Osteoblast (primary cell): ENCODE measurements around the gene C2CD2. TPM values are rescaled to one million over a fixed set of nuclear protein-coding genes. Genes with fewer than 3 reads are reported as not detected.

Experiments
- DNase-seq: peaks from one replicate; pipeline ENCODE4 v3.0.0; 2011; ENCODE audit warnings: low spot score, mixed read lengths; ENCODE audit not compliant: insufficient read length; ENCODE audit errors: missing footprints
- H2AFZ ChIP-seq: 2 replicates; pipeline ENCODE4 v1.6.0; 2011; ENCODE audit warnings: mild to moderate bottlenecking, low read length
- H3K27ac ChIP-seq: 2 replicates; pipeline ENCODE4 v1.5.1; 2011; ENCODE audit warnings: mild to moderate bottlenecking, low read depth, low read length, moderate library complexity
- H3K27me3 ChIP-seq: 2 replicates; pipeline ENCODE4 v1.6.0; 2012; ENCODE audit warnings: mild to moderate bottlenecking, control low read depth, inconsistent platforms, low read length, moderate library complexity; ENCODE audit not compliant: insufficient read depth
- H3K36me3 ChIP-seq: 2 replicates; pipeline ENCODE4 v1.5.1; 2011; ENCODE audit warnings: mild to moderate bottlenecking, low read length, control low read depth, moderate library complexity; ENCODE audit not compliant: insufficient read depth
- H3K4me1 ChIP-seq: 2 replicates; pipeline ENCODE4 v1.5.1; 2011; ENCODE audit warnings: mild to moderate bottlenecking, low read length, control low read depth, moderate library complexity; ENCODE audit not compliant: insufficient read depth
- H3K4me2 ChIP-seq: 2 replicates; pipeline ENCODE4 v1.6.0; 2011; ENCODE audit warnings: mild to moderate bottlenecking, low read length; ENCODE audit not compliant: insufficient read depth
- H3K4me3 ChIP-seq: fragments of 200-600 bp; sonication (generic); 3 replicates; pipeline ENCODE4 v1.5.1; 2012; ENCODE audit warnings: mild to moderate bottlenecking, low read length, inconsistent platforms; ENCODE audit not compliant: insufficient read depth
- H3K79me2 ChIP-seq: 2 replicates; pipeline ENCODE4 v1.6.0; 2012; ENCODE audit warnings: mild to moderate bottlenecking, low read length, control low read depth, inconsistent platforms; ENCODE audit not compliant: insufficient read depth
- H3K9me3 ChIP-seq: 2 replicates; pipeline ENCODE4 v1.5.1; 2011; ENCODE audit warnings: low read depth, low read length, control low read depth
- H4K20me1 ChIP-seq: 2 replicates; pipeline ENCODE4 v1.6.0; 2012; ENCODE audit warnings: mild to moderate bottlenecking, low read length, control low read depth; ENCODE audit not compliant: insufficient read depth
- total RNA-seq: library from RNA; depleted of rRNA; stranded (reverse); fragments of >200 nt; gene quantifications from 2 replicates; pipeline ENCODE4 v1.2.3, GENCODE V29; 2012
- TF ChIP-seq, protein P1 (sequence below): IDR thresholded peaks from 2 replicates; pipeline ENCODE4 v1.5.1; 2011; ENCODE audit warnings: mild to moderate bottlenecking, low read depth, low read length, moderate library complexity; ENCODE audit errors: extremely low read depth

The C2CD2 gene
- total RNA-seq, 1 donor, result 40.9 TPM

GRCh38 chr21:41965045-41965444 lies 11.2 kb upstream of the C2CD2 start:
- H3K79me2 ChIP-seq, result no peaks in the 10 kb centered on the region
- TF ChIP-seq, protein P1, sequence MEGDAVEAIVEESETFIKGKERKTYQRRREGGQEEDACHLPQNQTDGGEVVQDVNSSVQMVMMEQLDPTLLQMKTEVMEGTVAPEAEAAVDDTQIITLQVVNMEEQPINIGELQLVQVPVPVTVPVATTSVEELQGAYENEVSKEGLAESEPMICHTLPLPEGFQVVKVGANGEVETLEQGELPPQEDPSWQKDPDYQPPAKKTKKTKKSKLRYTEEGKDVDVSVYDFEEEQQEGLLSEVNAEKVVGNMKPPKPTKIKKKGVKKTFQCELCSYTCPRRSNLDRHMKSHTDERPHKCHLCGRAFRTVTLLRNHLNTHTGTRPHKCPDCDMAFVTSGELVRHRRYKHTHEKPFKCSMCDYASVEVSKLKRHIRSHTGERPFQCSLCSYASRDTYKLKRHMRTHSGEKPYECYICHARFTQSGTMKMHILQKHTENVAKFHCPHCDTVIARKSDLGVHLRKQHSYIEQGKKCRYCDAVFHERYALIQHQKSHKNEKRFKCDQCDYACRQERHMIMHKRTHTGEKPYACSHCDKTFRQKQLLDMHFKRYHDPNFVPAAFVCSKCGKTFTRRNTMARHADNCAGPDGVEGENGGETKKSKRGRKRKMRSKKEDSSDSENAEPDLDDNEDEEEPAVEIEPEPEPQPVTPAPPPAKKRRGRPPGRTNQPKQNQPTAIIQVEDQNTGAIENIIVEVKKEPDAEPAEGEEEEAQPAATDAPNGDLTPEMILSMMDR, result no peak
- peaks cover 22% of the 10 kb centered on the region for H3K4me1 ChIP-seq
- DNase-seq, result no peak
- H3K27ac ChIP-seq, result no peak overlapping the region
- no peaks in the 10 kb centered on the region for H4K20me1 ChIP-seq
- H3K36me3 ChIP-seq, result no peaks in the 10 kb centered on the region
- no peak overlapping the region for H2AFZ ChIP-seq
- no peak overlapping the region for H3K4me3 ChIP-seq
- H3K27me3 ChIP-seq, result peaks cover 15% of the 10 kb centered on the region
- no peak overlapping the region for H3K4me2 ChIP-seq
- H3K9me3 ChIP-seq, result no peaks in the 10 kb centered on the region

DNA sequence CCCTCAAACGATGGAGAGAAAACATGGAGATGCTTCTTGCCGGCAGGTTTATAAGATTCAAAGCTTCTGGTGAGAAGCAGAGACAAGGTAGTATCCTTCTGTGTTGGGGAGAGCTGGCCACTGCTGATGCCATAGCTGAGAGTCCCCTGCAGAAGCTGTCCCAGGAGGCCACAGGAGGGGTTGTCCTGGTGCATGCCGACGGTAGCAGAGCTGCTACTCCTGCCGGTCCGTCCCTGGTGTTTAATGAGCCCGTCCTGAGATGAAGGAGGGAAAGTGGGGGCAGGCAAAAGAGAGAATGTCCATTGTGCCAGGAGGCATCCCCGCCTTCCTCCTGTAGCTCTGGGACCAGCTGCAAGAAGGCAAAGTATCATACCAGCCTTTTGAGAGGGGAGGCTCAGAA lies 10.4 kb upstream of the C2CD2 start:
- Histone ChIP-seq H4K20me1 (no peaks in the 10 kb centered on the region), H3K27ac (no peak overlapping the region), H3K79me2 (no peaks in the 10 kb centered on the region), H2AFZ (no peak overlapping the region), H3K27me3 (peaks cover 15% of the 10 kb centered on the region), H3K4me3 (no peak overlapping the region), H3K36me3 (no peaks in the 10 kb centered on the region), H3K9me3 (no peaks in the 10 kb centered on the region), H3K4me2 (no peak overlapping the region), H3K4me1 (peaks cover 25% of the 10 kb centered on the region)
- DNase-seq, result peak; percentile 36
- TF ChIP-seq, protein P1, result no peak

- Histone ChIP-seq H2AFZ (no peak overlapping the region), H4K20me1 (no peaks in the 10 kb centered on the region), H3K4me3 (no peak overlapping the region), H3K27me3 (peaks cover 15% of the 10 kb centered on the region), H3K9me3 (no peaks in the 10 kb centered on the region), H3K4me1 (peaks cover 42% of the 10 kb centered on the region), H3K79me2 (no peaks in the 10 kb centered on the region), H3K27ac (no peak overlapping the region), H3K36me3 (no peaks in the 10 kb centered on the region), H3K4me2 (no peak overlapping the region)
- TF ChIP-seq, protein P1, result no peak
- DNase-seq, result no peak
Observed at GRCh38 chr21:41962425-41962966, 8.7 kb upstream of the C2CD2 start.

DNA sequence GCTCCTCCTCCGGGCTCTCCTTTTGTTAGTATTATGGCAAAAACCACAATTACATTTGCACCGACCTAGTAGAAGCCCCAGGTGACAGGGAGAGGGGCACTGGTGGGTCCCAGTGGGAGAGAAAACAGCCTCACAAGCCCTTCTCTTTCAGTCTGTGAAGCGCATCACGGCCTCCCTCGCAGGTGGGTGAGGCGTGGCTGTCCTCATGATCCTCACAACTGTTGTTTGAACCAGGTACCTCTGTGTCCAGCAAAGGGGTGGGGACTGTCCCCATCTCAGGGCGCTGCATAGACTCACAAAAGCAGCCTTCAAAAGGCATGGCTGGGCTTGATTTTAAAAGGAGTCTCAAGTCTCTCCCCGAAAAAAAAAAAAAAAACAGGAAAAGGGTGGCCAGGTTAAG lies 7.9 kb upstream of the C2CD2 start:
- TF ChIP-seq, protein P1, result no peak
- no peak for DNase-seq
- no peaks in the 10 kb centered on the region for H4K20me1 ChIP-seq
- peak overlapping the region; percentile 41 for H3K4me2 ChIP-seq
- H3K79me2 ChIP-seq, result no peaks in the 10 kb centered on the region
- H3K27ac ChIP-seq, result peak overlapping the region; percentile 5
- peak overlapping the region; percentile 41 for H2AFZ ChIP-seq
- no peaks in the 10 kb centered on the region for H3K9me3 ChIP-seq
- H3K36me3 ChIP-seq, result no peaks in the 10 kb centered on the region
- H3K4me1 ChIP-seq, result peaks cover 50% of the 10 kb centered on the region
- peaks cover 15% of the 10 kb centered on the region for H3K27me3 ChIP-seq
- no peak overlapping the region for H3K4me3 ChIP-seq
